MG63 (cell line): ENCODE data around the gene CYTH2. TPM values are rescaled to one million over a fixed set of nuclear protein-coding genes. Genes with fewer than 3 reads are reported as not detected.
"Not testable (repeated sequence)": the region's sequence is repeated elsewhere in the genome, so short reads cannot be mapped to it uniquely, and the experiment has no call there.

Experiments used
- DNase-seq: peaks from one replicate; pipeline ENCODE4 v3.0.0-alpha.2; 2020
- H3K27me3 ChIP-seq: fragments of 250-450 bp; sonication (Bioruptor Pico); 2 replicates; pipeline ENCODE4 v1.5.1; 2020; ENCODE audit warnings: mild to moderate bottlenecking, moderate library complexity
- H3K36me3 ChIP-seq: fragments of 250-450 bp; sonication (Bioruptor Pico); 2 replicates; pipeline ENCODE4 v1.5.1; 2020; ENCODE audit warnings: mild to moderate bottlenecking, moderate library complexity
- H3K4me3 ChIP-seq: fragments of 250-450 bp; sonication (Bioruptor Pico); 2 replicates; pipeline ENCODE4 v1.5.1; 2020; ENCODE audit warnings: mild to moderate bottlenecking, moderate library complexity
- H3K9me3 ChIP-seq: fragments of 250-450 bp; sonication (Bioruptor Pico); 2 replicates; pipeline ENCODE4 v1.5.1; 2020; ENCODE audit warnings: mild to moderate bottlenecking, moderate library complexity
- total RNA-seq: library from RNA; depleted of rRNA; stranded (reverse); fragments of >200 nt; shearing (Covaris generic); gene quantifications from 2 replicates; pipeline ENCODE4 v1.2.3, GENCODE V29; 2014; ENCODE audit warnings: low replicate concordance

The CYTH2 gene
- total RNA-seq, 1 experiment from 2014 or later: 84.7 TPM

GRCh38 chr19:48483301-48483700, 14.1 kb downstream of the CYTH2 start:
- Histone ChIP-seq H3K9me3 (no peaks in the 10 kb centered on the region), H3K36me3 (peaks cover 25% of the 10 kb centered on the region), H3K4me3 (no peak overlapping the region), H3K27me3 (no peaks in the 10 kb centered on the region)
- no peak for DNase-seq

- Histone ChIP-seq H3K9me3 (no peaks in the 10 kb centered on the region), H3K4me3 (no peak overlapping the region), H3K36me3 (peaks cover 20% of the 10 kb centered on the region), H3K27me3 (no peaks in the 10 kb centered on the region)
- DNase-seq: no peak
These were observed 15.2 kb downstream of the CYTH2 start for GRCh38 chr19:48484247-48484893.

GRCh38 chr19:48484931-48485612, 15.9 kb downstream of the CYTH2 start:
- H3K9me3 ChIP-seq: no peaks in the 10 kb centered on the region
- peaks cover 13% of the 10 kb centered on the region for H3K36me3 ChIP-seq
- H3K4me3 ChIP-seq: no peak overlapping the region
- no peak for DNase-seq
- no peaks in the 10 kb centered on the region for H3K27me3 ChIP-seq

DNA sequence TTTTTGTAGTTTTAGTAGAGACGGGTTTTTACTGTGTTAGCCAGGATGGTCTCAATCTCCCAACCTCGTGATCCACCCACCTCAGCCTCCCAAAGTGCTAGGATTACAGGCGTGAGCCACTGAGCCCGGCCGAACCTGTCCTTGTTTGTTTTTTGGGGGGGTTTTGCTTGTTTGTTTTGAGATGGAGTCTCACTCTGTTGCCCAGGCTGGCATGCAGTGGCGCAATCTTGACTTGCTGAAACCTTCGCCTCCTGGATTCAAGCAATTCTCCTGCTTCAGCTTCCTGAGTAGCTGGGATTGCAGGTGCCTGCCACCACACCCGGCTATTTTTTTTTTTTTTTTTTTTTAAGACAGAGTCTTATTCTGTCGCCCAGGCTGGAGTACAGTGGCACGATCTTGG, 17.5 kb downstream of the CYTH2 start:
- DNase-seq, H3K27me3 ChIP-seq, H3K9me3 ChIP-seq, H3K36me3 ChIP-seq, H3K4me3 ChIP-seq: not testable (repeated sequence)

DNA sequence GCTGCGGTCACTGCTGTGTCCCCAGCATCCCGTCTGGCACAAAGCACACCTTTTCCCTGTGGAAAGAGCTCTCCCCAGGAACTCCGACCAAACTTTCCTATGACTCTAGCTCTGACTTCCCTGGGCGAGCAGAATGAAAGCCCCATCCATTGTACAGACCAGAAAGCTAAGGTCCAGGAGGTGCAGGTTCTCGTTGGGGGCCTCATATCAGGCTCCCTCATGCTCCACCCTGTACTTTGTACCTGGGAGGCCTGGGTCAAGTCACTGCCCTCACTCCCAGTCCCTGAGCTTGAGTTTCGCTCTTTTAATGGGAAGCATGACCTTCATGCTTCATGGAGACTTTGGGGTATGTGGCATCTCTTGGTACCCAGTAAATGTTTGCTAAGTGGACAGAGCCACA, 18.4 kb downstream of the CYTH2 start:
- Histone ChIP-seq H3K36me3 (no peaks in the 10 kb centered on the region), H3K27me3 (no peaks in the 10 kb centered on the region), H3K4me3 (no peak overlapping the region), H3K9me3 (no peaks in the 10 kb centered on the region)
- DNase-seq: no peak

DNA sequence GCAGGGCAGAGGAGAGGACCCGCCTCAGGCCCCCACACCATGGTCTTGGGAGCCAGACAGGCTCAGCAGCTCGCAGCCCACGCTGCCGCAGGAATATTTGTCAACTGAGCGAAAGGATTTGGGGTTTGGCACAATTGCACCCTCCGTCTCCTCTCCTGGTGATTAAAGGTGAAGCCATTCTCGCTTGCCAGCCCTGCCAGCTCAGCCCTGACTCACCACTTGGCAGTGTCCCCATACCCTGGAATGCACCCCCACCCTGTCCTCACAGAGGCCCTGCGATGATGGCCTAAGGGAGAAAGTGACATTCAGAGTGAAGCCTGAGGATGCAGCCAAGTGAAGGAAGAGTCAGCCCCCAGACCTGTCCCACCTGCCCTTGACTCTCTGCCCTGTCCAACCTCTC, 18.8 kb downstream of the CYTH2 start:
- Histone ChIP-seq H3K4me3 (no peak overlapping the region), H3K27me3 (no peaks in the 10 kb centered on the region), H3K36me3 (no peaks in the 10 kb centered on the region), H3K9me3 (no peaks in the 10 kb centered on the region)
- DNase-seq: peak; percentile 94

GRCh38 chr19:48488478-48488877, 19.3 kb downstream of the CYTH2 start:
- H3K9me3 ChIP-seq, H3K4me3 ChIP-seq, DNase-seq, H3K36me3 ChIP-seq, H3K27me3 ChIP-seq: not testable (repeated sequence)

DNA sequence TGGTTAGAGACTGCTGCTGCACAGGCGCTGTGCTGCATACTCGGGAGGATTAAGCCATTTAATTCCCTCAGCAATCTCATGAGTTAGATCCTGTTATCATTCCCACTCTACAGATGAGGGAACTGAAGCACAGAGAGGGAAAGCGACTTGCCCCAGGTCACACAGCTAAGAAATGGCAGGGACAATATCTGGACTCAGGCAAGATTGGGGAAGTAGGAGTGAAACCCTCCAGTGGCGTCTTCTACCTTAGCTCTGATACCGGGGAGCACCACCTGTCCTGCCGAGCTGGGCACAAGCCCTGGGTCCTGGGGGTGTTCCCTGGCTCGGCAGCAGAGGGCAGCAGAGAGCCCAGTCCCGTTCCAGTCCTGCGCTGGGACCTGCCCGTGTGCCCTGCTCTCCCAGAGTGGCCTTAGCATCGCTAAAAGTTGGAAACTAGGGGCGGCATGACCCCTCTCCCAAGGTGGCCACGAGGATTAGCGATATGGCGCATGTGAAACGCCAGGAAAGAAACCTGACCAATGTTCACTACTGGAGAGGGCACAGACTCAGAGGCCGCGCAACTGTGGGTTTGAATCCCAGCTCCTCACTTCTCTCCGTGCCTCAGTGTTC, 20.5 kb downstream of the CYTH2 start:
- DNase-seq: peak; percentile 68
- Histone ChIP-seq H3K36me3 (no peaks in the 10 kb centered on the region), H3K4me3 (no peak overlapping the region), H3K27me3 (no peaks in the 10 kb centered on the region), H3K9me3 (no peaks in the 10 kb centered on the region)

DNA sequence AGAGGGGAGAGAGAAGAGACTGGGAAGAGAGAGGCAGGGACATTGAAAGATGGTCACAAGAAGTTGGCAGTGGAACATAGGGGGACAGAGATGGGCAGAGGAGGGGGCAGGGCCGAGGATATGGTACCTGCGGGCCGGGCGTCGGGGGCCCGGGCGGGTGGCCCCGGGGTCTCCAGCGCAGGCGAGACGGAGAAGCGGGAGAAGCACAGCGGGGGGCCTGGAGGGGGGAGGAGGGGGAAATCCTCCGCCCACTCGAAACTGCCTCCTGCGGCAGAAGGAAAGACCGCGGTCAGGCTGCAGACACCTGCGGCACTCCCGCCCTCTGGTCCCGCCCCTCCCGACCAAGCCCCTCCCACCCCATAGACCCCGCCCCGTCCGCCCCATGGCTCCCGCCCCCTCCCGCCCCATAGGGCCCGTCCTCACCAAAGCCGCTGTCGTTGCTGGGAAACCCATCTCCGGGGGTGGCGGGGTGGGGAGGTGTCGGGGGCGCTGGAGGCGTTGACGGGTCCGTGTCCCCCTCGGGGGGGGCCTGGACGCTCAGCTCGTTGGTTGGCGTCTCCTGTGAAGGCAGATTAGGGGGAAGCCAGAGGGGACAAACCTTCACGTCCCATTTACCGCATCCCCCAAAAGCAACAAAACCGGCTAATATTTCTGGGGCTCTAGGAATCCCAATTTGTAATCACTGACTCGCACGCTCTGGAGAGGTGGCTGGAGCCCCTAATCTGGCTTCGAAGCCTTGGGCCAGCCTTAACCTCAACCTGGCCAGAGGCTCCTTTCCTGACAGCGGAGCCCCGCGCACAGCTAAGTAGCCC, 22.0 kb downstream of the CYTH2 start:
- no peaks in the 10 kb centered on the region for H3K27me3 ChIP-seq
- no peaks in the 10 kb centered on the region for H3K36me3 ChIP-seq
- H3K4me3 ChIP-seq: no peak overlapping the region
- no peaks in the 10 kb centered on the region for H3K9me3 ChIP-seq
- DNase-seq: no peak

DNA sequence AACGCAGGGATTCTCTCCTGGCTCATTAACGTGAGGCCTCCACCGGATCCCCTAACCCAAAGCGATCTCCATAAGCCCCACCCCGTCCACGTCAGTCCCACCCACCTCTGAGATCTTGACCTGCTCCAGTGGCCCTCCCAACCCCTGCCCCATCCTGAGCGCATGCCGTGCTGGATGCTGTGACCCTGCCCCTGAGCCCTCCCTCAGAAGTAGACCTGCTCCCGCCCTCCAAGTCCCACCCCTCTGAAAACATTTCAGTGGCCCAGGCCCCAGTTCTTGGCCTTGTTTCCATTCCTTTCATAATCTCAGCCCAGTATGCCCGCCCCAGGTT, 22.6 kb downstream of the CYTH2 start:
- no peaks in the 10 kb centered on the region for H3K36me3 ChIP-seq
- H3K27me3 ChIP-seq: no peaks in the 10 kb centered on the region
- no peak overlapping the region for H3K4me3 ChIP-seq
- no peak for DNase-seq
- H3K9me3 ChIP-seq: no peaks in the 10 kb centered on the region

DNA sequence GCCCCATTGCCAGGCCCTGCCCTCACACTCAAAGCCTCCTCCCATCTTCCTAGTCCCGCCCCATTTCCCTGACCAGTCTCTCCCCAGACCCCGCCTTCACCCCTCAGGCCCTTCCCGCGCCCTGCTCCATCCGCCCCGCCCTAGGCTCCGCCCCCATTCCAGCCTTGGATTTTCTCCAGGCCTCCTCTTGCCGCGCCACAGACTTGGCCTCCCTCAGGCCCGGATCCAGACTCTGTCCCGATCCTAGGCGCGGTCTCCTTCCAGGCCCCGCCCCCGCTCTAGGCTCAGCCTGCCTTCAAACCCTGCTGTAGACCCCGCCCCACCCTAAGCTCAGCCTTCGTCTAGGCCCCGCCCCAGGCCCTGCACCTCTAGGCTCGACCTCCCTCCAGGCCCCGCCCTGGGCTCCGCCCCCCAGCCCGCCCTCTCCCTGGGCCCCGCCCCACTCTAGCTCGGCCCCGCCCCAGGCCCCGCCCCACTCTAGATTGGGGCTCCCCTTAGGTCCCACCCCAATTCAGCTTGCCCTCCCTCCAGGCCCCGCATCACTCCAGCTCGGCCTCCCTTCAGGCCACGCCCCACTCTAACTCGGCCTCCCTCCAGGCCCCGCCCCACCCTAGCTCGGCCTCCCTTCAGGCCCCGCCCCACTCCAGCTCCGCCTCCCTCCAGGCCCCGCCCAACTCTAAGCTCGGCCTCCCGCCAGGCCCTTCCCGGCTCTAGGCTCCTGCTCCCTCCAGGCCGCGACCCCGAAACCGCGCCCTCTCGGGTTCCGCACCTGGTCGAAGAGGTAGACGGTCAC, 24.0 kb downstream of the CYTH2 start:
- H3K36me3 ChIP-seq: no peaks in the 10 kb centered on the region
- H3K9me3 ChIP-seq: no peaks in the 10 kb centered on the region
- H3K4me3 ChIP-seq: peak overlapping the region; percentile 28
- peak; percentile 94 for DNase-seq
- peaks cover 6% of the 10 kb centered on the region for H3K27me3 ChIP-seq

DNA sequence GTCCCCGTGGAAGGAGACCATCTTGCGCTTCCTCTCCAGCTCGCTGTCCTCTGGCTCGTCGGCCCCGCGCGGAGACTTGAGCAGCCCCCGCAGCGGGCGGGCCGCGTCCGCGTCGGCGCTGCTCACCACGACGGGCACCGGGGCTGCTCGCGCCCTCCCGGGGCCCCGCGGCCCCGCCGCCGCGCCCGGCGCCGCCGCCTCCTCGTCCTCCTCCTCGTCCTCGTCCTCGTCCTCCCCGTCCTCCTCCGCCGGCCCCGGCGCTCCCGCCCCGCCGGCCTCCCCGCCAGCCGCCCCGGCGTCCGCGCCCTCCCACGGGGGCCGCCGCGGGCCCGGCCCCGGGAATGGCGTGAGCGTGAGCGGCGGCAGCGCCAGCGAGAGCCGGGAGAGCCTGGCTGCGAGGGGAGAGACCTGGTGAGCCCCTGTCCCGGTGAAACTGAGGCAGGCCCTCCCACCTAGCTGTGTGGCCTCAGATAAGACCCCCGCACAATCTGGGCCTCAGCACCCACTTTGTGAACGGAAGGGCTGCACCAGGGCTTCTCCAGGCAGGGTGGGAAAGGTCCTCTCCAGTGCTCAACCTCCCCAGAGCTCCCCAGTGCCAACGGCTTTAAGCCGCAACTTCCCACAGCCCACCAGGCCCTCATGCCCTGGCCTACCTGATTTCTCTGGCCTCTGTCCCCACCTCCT, 24.7 kb downstream of the CYTH2 start:
- Histone ChIP-seq H3K27me3 (peaks cover 11% of the 10 kb centered on the region), H3K4me3 (peak overlapping the region; percentile 26; the same call in 1 of the 2 replicates), H3K9me3 (no peaks in the 10 kb centered on the region), H3K36me3 (no peaks in the 10 kb centered on the region)
- no peak for DNase-seq

GRCh38 chr19:48495396-48495795, 26.2 kb downstream of the CYTH2 start:
- H3K4me3 ChIP-seq: no peak overlapping the region
- H3K9me3 ChIP-seq: no peaks in the 10 kb centered on the region
- no peaks in the 10 kb centered on the region for H3K36me3 ChIP-seq
- no peak for DNase-seq
- peaks cover 26% of the 10 kb centered on the region for H3K27me3 ChIP-seq

DNA sequence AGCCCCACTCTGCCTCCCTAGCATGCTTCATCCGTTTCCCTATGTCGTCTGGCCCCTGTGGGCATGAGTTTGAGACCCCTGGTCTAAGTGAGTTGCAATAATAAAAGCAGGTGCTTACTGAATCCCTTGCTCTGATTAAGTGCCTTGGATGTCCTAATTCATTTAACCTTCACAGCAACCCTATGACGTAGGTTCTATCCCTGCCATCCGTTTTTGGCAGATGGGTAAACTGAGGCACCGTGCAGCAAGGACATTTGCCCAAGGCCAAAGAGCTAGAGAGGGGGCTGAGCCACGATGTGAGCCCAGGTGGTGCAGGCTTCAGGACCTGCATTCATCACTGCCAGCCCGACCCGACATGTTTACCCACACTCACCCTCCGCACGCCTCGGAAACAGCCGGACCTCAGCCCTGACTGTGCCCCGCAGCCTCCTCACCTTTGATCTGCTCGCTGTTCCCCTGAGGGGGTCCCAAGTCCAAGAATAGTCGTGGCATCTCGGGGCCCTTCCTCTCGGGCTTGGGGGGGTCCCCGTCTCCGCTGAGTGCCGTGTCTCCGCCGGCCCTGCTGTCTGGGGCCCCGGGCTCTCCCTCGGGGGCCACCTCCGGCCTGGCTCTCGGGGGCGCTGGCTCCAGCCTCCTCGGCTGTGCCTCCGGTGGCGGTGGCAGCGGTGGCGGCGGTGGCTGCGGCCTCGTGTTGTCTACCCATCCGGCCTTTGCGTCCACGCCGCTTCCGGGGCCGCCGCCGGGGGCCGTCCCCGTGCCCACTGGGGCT, 28.0 kb downstream of the CYTH2 start:
- Histone ChIP-seq H3K27me3 (peaks cover 37% of the 10 kb centered on the region), H3K4me3 (no peak overlapping the region), H3K36me3 (no peaks in the 10 kb centered on the region), H3K9me3 (no peaks in the 10 kb centered on the region)
- no peak for DNase-seq

DNA sequence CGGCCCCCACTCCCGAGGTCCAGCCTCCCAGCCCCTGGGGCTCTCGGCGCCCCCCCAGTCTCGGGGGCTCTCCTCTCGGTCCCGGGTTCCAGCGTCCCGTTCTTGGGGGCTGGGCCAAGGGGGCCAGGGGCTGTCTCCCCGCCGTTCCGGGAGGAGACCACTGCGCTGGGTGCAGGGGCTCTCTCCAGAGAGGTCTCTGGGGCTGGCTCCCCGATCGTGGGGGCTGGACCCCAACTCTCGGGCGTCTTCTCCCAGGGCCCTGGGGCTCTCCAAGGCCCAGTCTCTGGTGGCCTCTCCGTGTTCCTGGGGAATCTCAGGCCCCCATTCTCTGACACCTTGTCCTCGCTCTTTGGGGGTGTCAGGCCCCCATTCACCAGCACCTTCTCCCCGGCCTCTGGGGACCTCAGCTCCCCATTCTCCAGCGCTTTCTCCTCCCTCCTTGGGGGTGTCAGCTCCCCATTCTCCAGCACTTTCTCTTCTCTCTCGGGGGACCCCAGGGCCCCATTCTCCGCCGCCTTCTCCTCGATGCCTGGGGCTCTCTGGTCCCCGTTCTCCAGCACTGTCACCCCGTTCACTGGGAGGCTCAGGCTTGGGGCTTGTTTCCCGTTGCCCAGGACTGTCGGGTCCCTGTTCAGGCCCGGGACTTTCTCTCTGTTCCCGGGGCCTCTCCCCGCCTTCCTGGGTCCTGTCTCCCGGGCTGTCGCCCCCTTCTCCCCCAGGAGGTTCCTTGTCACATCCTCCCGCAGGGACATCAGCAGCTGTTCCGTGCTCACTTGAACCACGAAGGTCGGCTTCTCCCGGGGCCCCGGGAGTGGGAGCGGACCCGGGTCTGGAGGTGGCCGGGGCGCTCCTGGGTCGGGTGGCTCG, 28.8 kb downstream of the CYTH2 start:
- no peak for DNase-seq
- no peaks in the 10 kb centered on the region for H3K36me3 ChIP-seq
- no peaks in the 10 kb centered on the region for H3K9me3 ChIP-seq
- H3K4me3 ChIP-seq: no peak overlapping the region
- peaks cover 37% of the 10 kb centered on the region for H3K27me3 ChIP-seq
